Activated T-cell treated with anti-CD3 and anti-CD28 coated beads, Interleukin-2, amount 50 U/mL, for 4 hours (primary cell): ENCODE data around the gene POLG2. TPM values are rescaled to one million over a fixed set of nuclear protein-coding genes. Genes with fewer than 3 reads are reported as not detected.

Source experiments
- total RNA-seq, 3 donors: library from RNA; stranded (reverse); gene quantifications; one replicate each; pipeline ENCODE4 v1.2.1, GENCODE V29; 2021

The POLG2 gene
- total RNA-seq, 3 donors from 2014 or later, result 34.1 to 34.9 (median 34.2) TPM

Other genes with a start within 250 kb of the POLG2 start
- 10 to 100 TPM; 18.4 to 20.4 (median 19.9) TPM for gene TEX2, start 233.8 kb downstream of the POLG2 start, total RNA-seq
- gene PECAM1, start 106.2 kb downstream of the POLG2 start, total RNA-seq, result 10 to 100 TPM in 1 of 3 donors, 1 to 10 TPM in 2; 1.8 to 10.0 (median 9.1) TPM
- gene MILR1, start 47.9 kb downstream of the POLG2 start, total RNA-seq, result not detected
- gene DDX5, start 9.2 kb upstream of the POLG2 start, total RNA-seq, result 1,000 to 10,000 TPM; 1,033 to 1,200 (median 1,184) TPM
- gene CEP95, start 9.9 kb upstream of the POLG2 start, total RNA-seq, result 10 to 100 TPM; 35.1 to 38.2 (median 36.7) TPM
- gene SMURF2, start 165.3 kb upstream of the POLG2 start, total RNA-seq, result 10 to 100 TPM; 10.7 to 11.6 (median 11.0) TPM